Ovary (tissue), 3 donors: ENCODE data around the gene SETD2.

Experiments
- EP300 ChIP-seq: sonication (generic); formaldehyde crosslinking; IDR thresholded peaks from one replicate; pipeline ENCODE4 v1.6.1; 2017; ENCODE audit warnings: antibody characterized with exemption
- TF ChIP-seq, protein P1 (sequence below), 3 donors: fragments of 450-650 bp in 2 of 3; fragments of 200-600 bp in 1 of 3; IDR thresholded peaks; one replicate each; pipeline versions ENCODE4 v1.5.1 to v1.8.0; 2016 to 2022; ENCODE audit warnings: antibody characterized with exemption in 3 of 3, mild to moderate bottlenecking in 1 of 3
- donor health status: DM: no; HTN: no; CAD: no.

DNA sequence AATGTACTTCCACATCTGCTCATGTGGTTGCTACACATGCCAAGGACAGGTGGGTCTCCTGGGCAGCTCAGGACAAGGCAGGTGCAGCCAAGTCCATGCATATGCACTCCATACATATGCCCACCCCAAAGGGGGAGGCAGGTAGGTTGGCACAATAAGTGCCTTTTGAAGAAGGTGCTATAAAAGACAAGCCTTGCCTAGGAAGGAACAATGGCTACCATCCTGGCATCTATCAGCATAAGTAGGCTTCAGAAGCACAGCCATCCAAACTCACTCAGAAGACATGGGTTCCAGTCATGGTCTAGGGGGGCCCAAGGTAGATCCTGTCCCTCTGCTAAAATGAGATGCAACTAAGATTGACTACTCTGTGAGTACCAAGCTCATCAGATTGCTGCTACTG lies 149.9 kb downstream of the SETD2 start:
- TF ChIP-seq, protein P1, sequence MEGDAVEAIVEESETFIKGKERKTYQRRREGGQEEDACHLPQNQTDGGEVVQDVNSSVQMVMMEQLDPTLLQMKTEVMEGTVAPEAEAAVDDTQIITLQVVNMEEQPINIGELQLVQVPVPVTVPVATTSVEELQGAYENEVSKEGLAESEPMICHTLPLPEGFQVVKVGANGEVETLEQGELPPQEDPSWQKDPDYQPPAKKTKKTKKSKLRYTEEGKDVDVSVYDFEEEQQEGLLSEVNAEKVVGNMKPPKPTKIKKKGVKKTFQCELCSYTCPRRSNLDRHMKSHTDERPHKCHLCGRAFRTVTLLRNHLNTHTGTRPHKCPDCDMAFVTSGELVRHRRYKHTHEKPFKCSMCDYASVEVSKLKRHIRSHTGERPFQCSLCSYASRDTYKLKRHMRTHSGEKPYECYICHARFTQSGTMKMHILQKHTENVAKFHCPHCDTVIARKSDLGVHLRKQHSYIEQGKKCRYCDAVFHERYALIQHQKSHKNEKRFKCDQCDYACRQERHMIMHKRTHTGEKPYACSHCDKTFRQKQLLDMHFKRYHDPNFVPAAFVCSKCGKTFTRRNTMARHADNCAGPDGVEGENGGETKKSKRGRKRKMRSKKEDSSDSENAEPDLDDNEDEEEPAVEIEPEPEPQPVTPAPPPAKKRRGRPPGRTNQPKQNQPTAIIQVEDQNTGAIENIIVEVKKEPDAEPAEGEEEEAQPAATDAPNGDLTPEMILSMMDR (IDR thresholded peaks at IDR 0.05): no peak
- no peak for TF ChIP-seq EP300
